HepG2 (cell line): ENCODE data around the gene PRCD. TPM values are rescaled to one million over a fixed set of nuclear protein-coding genes. Genes with fewer than 3 reads are reported as not detected.

ENCODE experiments used
- AHR ChIP-seq: IDR thresholded peaks from 2 replicates; pipeline ENCODE4 v1.6.1; 2018; ENCODE audit warnings: missing genetic modification reagents, missing compliant biosample characterization
- ATF2 ChIP-seq: sonication (generic); formaldehyde crosslinking; IDR thresholded peaks from 2 replicates; pipeline ENCODE4 v1.4.0; 2020; ENCODE audit warnings: missing genetic modification reagents
- ATF4 ChIP-seq, 2 experiments: fragments of 450-650 bp in 1 of 2; sonication (generic) in 1 of 2; formaldehyde crosslinking; IDR thresholded peaks; 2 replicates each; pipeline versions ENCODE4 v1.5.0 to v1.8.0; 2020 to 2022; ENCODE audit warnings: mild to moderate bottlenecking in 1 of 2, missing genetic modification reagents in 1 of 2
- BHLHE40 ChIP-seq: IDR thresholded peaks from 2 replicates; pipeline ENCODE4 v1.6.1; 2011; ENCODE audit warnings: low read length, improper control_type of control experiment
- CAMTA2 ChIP-seq: sonication (generic); formaldehyde crosslinking; IDR thresholded peaks from 2 replicates; pipeline ENCODE4 v1.4.0; 2020; ENCODE audit warnings: mild to moderate bottlenecking, missing genetic modification reagents, borderline replicate concordance
- CERS6 ChIP-seq: sonication (generic); formaldehyde crosslinking; IDR thresholded peaks from 2 replicates; pipeline ENCODE4 v1.5.0; 2020; ENCODE audit warnings: missing genetic modification reagents
- ELF3 ChIP-seq: IDR thresholded peaks from 2 replicates; pipeline ENCODE4 v1.6.1; 2016; ENCODE audit warnings: missing genetic modification reagents, missing compliant biosample characterization
- ELK4 ChIP-seq: sonication (generic); formaldehyde crosslinking; IDR thresholded peaks from 2 replicates; pipeline ENCODE4 v1.9.0; 2021; ENCODE audit warnings: missing genetic modification reagents, borderline replicate concordance
- HDAC6 ChIP-seq: fragments of 200-600 bp; sonication (generic); IDR thresholded peaks from 2 replicates; pipeline ENCODE4 v1.7.0; 2017; ENCODE audit warnings: mild to moderate bottlenecking, antibody characterized with exemption, low read length, low read depth
- HOXA5 ChIP-seq: sonication (generic); formaldehyde crosslinking; IDR thresholded peaks from 2 replicates; pipeline ENCODE4 v1.4.0; 2020; ENCODE audit warnings: missing genetic modification reagents
- PAF1 ChIP-seq: IDR thresholded peaks from 2 replicates; pipeline ENCODE4 v1.6.1; 2016; ENCODE audit warnings: missing genetic modification reagents, missing compliant biosample characterization
- SNAI1 ChIP-seq: sonication (generic); formaldehyde crosslinking; IDR thresholded peaks from 2 replicates; pipeline ENCODE4 v1.5.0; 2020; ENCODE audit warnings: mild to moderate bottlenecking, missing genetic modification reagents, borderline replicate concordance
- TAF1 ChIP-seq: sonication (generic); formaldehyde crosslinking; IDR thresholded peaks from 2 replicates; pipeline ENCODE4 v1.4.0; 2020; ENCODE audit warnings: missing genetic modification reagents
- TCF7L2 ChIP-seq: IDR thresholded peaks from 2 replicates; pipeline ENCODE4 v1.6.1; 2011; ENCODE audit warnings: mild to moderate bottlenecking, low read depth, low read length, moderate library complexity
- WIZ ChIP-seq: sonication (generic); formaldehyde crosslinking; IDR thresholded peaks from 2 replicates; pipeline ENCODE4 v1.5.1; 2020; ENCODE audit warnings: mild to moderate bottlenecking, missing genetic modification reagents
- ZFP41 ChIP-seq: sonication (generic); formaldehyde crosslinking; IDR thresholded peaks from 2 replicates; pipeline ENCODE4 v1.4.0; 2020; ENCODE audit warnings: mild to moderate bottlenecking, missing genetic modification reagents, borderline replicate concordance
- ZNF10 ChIP-seq: sonication (generic); formaldehyde crosslinking; IDR thresholded peaks from 2 replicates; pipeline ENCODE4 v1.4.0; 2020; ENCODE audit warnings: mild to moderate bottlenecking, low read depth, missing genetic modification reagents, borderline replicate concordance
- ZNF18 ChIP-seq: sonication (generic); formaldehyde crosslinking; IDR thresholded peaks from 2 replicates; pipeline ENCODE4 v1.8.0; 2022; ENCODE audit warnings: mild to moderate bottlenecking, missing genetic modification reagents; ENCODE audit not compliant: insufficient replicate concordance
- ZNF615 ChIP-seq: sonication (generic); formaldehyde crosslinking; IDR thresholded peaks from 2 replicates; pipeline ENCODE4 v1.5.0; 2020; ENCODE audit warnings: mild to moderate bottlenecking, missing genetic modification reagents, borderline replicate concordance
- ZSCAN9 ChIP-seq: IDR thresholded peaks from 2 replicates; pipeline ENCODE4 v1.6.1; 2016; ENCODE audit warnings: borderline replicate concordance
- polyA plus RNA-seq, 8 experiments: library from polyadenylated mRNA; depleted of rRNA in 3 of 8; stranded (reverse) in 7 of 8; unstranded in 1 of 8; fragments of >200 nt; fragmentation: Illumina TruSeq in 4 of 8; extraction: Trizol in 4 of 8; gene quantifications; 2 replicates each; pipeline versions ENCODE4 v1.2.1 to v1.2.3, GENCODE V29; 2011 to 2016; ENCODE audit warnings: low read depth in 4 of 8, missing spikeins in 1 of 8, mixed read lengths in 1 of 8; ENCODE audit not compliant: insufficient read depth in 1 of 8
- total RNA-seq, 5 experiments: library from RNA; depleted of rRNA; stranded (reverse); fragments of >200 nt; fragmentation: Illumina TruSeq; extraction: Trizol; gene quantifications; 2 replicates each; pipeline ENCODE4 v1.2.3, GENCODE V29; 2016; ENCODE audit warnings: low read depth in 1 of 5

The PRCD gene
- total and polyA plus RNA-seq, 2 of the 13 experiments (the other 11 are each of a cell fraction or from before 2014, with no cell fraction given): 0.51 TPM; not detected in 1

- TF ChIP-seq ATF2 (CRISPR knock-in tag) (0 out of 2 replicates have a peak, but pooled peaks have one; percentile 17), ZNF615 (CRISPR knock-in tag) (no peak), ELK4 (CRISPR knock-in tag) (no peak), WIZ (CRISPR knock-in tag) (no peak), ATF4 (CRISPR knock-in tag; IDR thresholded peaks at IDR 0.05) (no peak), TCF7L2 (no peak), ZNF10 (CRISPR knock-in tag) (no peak), HOXA5 (CRISPR knock-in tag) (0 out of 2 replicates have a peak, but pooled peaks have one; percentile 28), ELF3 (peak; percentile 47), PAF1 (CRISPR knock-in tag) (no peak), AHR (CRISPR knock-in tag) (no peak), ZSCAN9 (no peak), CAMTA2 (no peak), SNAI1 (CRISPR knock-in tag) (no peak), TAF1 (CRISPR knock-in tag) (no peak), CERS6 (CRISPR knock-in tag) (no peak), HDAC6 (no peak), ZFP41 (CRISPR knock-in tag) (no peak), BHLHE40 (no peak), ZNF18 (no peak)
These were observed 46.1 kb downstream of the PRCD start, which contains the start of gene ST6GALNAC2 (continued) for GRCh38 chr17:76585649-76586593.
